SK-N-SH treated with all-trans-retinoic acid at 6 μM for 48 hours (cell line): Measurements from ENCODE around the gene CDC20B.

Experiments used
- BACH2 ChIP-seq: fragments of 250-450 bp; sonication (Bioruptor Pico); IDR thresholded peaks from 2 replicates; pipeline ENCODE4 v1.9.0; 2021; ENCODE audit warnings: mild to moderate bottlenecking, borderline replicate concordance
- CREB5 ChIP-seq: fragments of 250-450 bp; sonication (Bioruptor Pico); IDR thresholded peaks from 2 replicates; pipeline ENCODE4 v1.5.1; 2020; ENCODE audit warnings: low read depth, mild to moderate bottlenecking, moderate library complexity
- CSDC2 ChIP-seq: fragments of 250-450 bp; sonication (Bioruptor Pico); IDR thresholded peaks from 2 replicates; pipeline ENCODE4 v1.5.0; 2020; ENCODE audit warnings: mild to moderate bottlenecking, moderate library complexity
- OSR1 ChIP-seq: fragments of 250-450 bp; sonication (Bioruptor Pico); IDR thresholded peaks from 2 replicates; pipeline ENCODE4 v1.8.0; 2022; ENCODE audit warnings: moderate library complexity, mild to moderate bottlenecking, inconsistent platforms
- PATZ1 ChIP-seq: fragments of 250-450 bp; sonication (Bioruptor Pico); IDR thresholded peaks from 2 replicates; pipeline ENCODE4 v1.8.0; 2020; ENCODE audit warnings: mild to moderate bottlenecking, moderate library complexity, borderline replicate concordance
- PPARA ChIP-seq: fragments of 250-450 bp; sonication (Bioruptor Pico); IDR thresholded peaks from 2 replicates; pipeline ENCODE4 v1.5.0; 2020; ENCODE audit warnings: mild to moderate bottlenecking, borderline replicate concordance
- RARB ChIP-seq: fragments of 250-450 bp; sonication (Bioruptor Pico); IDR thresholded peaks from 2 replicates; pipeline ENCODE4 v1.8.0; 2021; ENCODE audit warnings: mild to moderate bottlenecking, moderate library complexity
- SNAI2 ChIP-seq: fragments of 250-450 bp; sonication (Bioruptor Pico); IDR thresholded peaks from 2 replicates; pipeline ENCODE4 v1.5.0; 2020; ENCODE audit warnings: mild to moderate bottlenecking, moderate library complexity
- TOX ChIP-seq: fragments of 250-450 bp; sonication (Bioruptor Pico); IDR thresholded peaks from 2 replicates; pipeline ENCODE4 v1.8.0; 2021; ENCODE audit warnings: mild to moderate bottlenecking, moderate library complexity, borderline replicate concordance
- ZFP30 ChIP-seq: fragments of 450-650 bp; formaldehyde crosslinking; IDR thresholded peaks from 2 replicates; pipeline ENCODE4 v1.5.0; 2022; ENCODE audit warnings: mild to moderate bottlenecking, moderate library complexity
- ZNF70 ChIP-seq: fragments of 450-650 bp; formaldehyde crosslinking; IDR thresholded peaks from 2 replicates; pipeline ENCODE4 v1.5.0; 2020; ENCODE audit warnings: mild to moderate bottlenecking, moderate library complexity
- ZNF8 ChIP-seq: fragments of 450-650 bp; formaldehyde crosslinking; IDR thresholded peaks from 2 replicates; pipeline ENCODE4 v1.5.0; 2020; ENCODE audit warnings: mild to moderate bottlenecking, moderate library complexity
- TF ChIP-seq, protein P1 (sequence below): fragments of 250-450 bp; sonication (Bioruptor Pico); IDR thresholded peaks from 2 replicates; pipeline ENCODE4 v1.5.1; 2021; ENCODE audit warnings: mild to moderate bottlenecking, moderate library complexity

DNA sequence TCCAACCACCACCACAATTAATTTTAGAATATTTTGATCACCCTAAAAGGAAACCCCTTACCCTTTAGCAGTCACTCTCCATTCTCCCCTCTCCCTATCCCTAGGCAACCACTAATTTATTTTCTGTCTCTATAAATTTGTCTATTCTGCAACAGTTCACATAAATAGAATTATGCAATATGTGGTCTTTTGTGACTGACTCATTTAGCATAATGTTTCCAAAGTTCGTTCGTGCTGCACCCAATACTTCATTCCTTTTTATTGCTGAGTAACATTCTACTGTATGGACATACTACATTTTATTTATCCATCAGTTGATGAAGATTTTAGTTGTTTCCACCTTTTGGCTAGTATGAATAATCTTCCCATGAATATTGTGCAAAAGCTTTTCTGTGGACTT lies 18.2 kb upstream of the CDC20B start:
- TF ChIP-seq PATZ1 (no peak), SNAI2 (CRISPR knock-in tag) (no peak), ZFP30 (CRISPR knock-in tag) (no peak), ZNF70 (CRISPR knock-in tag) (no peak), BACH2 (no peak), PPARA (no peak), ZNF8 (CRISPR knock-in tag) (no peak), CSDC2 (CRISPR knock-in tag) (no peak), TOX (CRISPR knock-in tag) (no peak), CREB5 (no peak), RARB (CRISPR knock-in tag) (no peak), OSR1 (CRISPR knock-in tag) (no peak)
- TF ChIP-seq, protein P1, sequence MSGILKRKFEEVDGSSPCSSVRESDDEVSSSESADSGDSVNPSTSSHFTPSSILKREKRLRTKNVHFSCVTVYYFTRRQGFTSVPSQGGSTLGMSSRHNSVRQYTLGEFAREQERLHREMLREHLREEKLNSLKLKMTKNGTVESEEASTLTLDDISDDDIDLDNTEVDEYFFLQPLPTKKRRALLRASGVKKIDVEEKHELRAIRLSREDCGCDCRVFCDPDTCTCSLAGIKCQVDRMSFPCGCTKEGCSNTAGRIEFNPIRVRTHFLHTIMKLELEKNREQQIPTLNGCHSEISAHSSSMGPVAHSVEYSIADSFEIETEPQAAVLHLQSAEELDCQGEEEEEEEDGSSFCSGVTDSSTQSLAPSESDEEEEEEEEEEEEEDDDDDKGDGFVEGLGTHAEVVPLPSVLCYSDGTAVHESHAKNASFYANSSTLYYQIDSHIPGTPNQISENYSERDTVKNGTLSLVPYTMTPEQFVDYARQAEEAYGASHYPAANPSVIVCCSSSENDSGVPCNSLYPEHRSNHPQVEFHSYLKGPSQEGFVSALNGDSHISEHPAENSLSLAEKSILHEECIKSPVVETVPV (CRISPR knock-in tag), result no peak
